GM23338 (cell line): ENCODE results near the gene DHRS12.

Source experiments
- CREB1 ChIP-seq: fragments of 250-450 bp; sonication (Bioruptor Pico); IDR thresholded peaks from 2 replicates; pipeline ENCODE4 v1.5.0; 2020; ENCODE audit warnings: low read depth, mild to moderate bottlenecking, moderate library complexity
- CTCF ChIP-seq, 2 experiments: fragments of 200-600 bp in 1 of 2; sonication (generic) in 1 of 2; conservative IDR thresholded peaks; 2 replicates each; pipeline versions ENCODE4 v1.5.1 to v1.6.1; 2016 to 2017; ENCODE audit warnings: antibody characterized with exemption in 2 of 2, low read depth in 2 of 2, mild to moderate bottlenecking in 2 of 2, moderate library complexity in 1 of 2
- EZH2 ChIP-seq: fragments of 200-600 bp; sonication (generic); IDR thresholded peaks from one replicate; pipeline ENCODE4 v1.8.0; 2017; ENCODE audit warnings: antibody characterized with exemption, mild to moderate bottlenecking, low read depth; ENCODE audit not compliant: unreplicated experiment
- EZH2phosphoT487 ChIP-seq: fragments of 200-600 bp; sonication (generic); IDR thresholded peaks from one replicate; pipeline ENCODE4 v1.8.1; 2018; ENCODE audit warnings: antibody characterized with exemption; ENCODE audit not compliant: unreplicated experiment
- POLR2AphosphoS5 ChIP-seq: IDR thresholded peaks from 2 replicates; pipeline ENCODE4 v1.6.1; 2016; ENCODE audit warnings: antibody characterized with exemption, low read depth
- REST ChIP-seq: IDR thresholded peaks from one replicate; pipeline ENCODE4 v1.6.1; 2018; ENCODE audit warnings: antibody characterized with exemption; ENCODE audit not compliant: unreplicated experiment
- ZNF331 ChIP-seq: fragments of 250-450 bp; sonication (Bioruptor Pico); IDR thresholded peaks from 2 replicates; pipeline ENCODE4 v1.5.0; 2020; ENCODE audit warnings: low read depth, mild to moderate bottlenecking, moderate library complexity

GRCh38 chr13:51745243-51745642 lies 58.7 kb downstream of the DHRS12 start:
- TF ChIP-seq CTCF (conservative IDR thresholded peaks at IDR 0.05; ENCODE audit: low read depth in 2 of 2), result no peak
- no peak for TF ChIP-seq EZH2
- TF ChIP-seq REST, result no peak
- TF ChIP-seq CREB1 (CRISPR knock-in tag), result no peak
- TF ChIP-seq POLR2AphosphoS5, result no peak
- TF ChIP-seq EZH2phosphoT487, result no peak
- no peak for TF ChIP-seq ZNF331 (CRISPR knock-in tag)
